H9 (cell line): Measurements from ENCODE around the gene GRIPAP1. TPM values are rescaled to one million over a fixed set of nuclear protein-coding genes. Genes with fewer than 3 reads are reported as not detected.

Source experiments
- DNase-seq: peaks from one replicate; pipeline ENCODE4 v3.0.0-alpha.2; 2017
- H2AFZ ChIP-seq: one replicate; pipeline ENCODE4 v1.6.1; 2013; ENCODE audit warnings: mild to moderate bottlenecking, low read length, control low read depth, moderate library complexity
- H2AK5ac ChIP-seq: 2 replicates; pipeline ENCODE4 v1.6.1; 2013; ENCODE audit warnings: low read length, control low read depth, mixed read lengths; ENCODE audit not compliant: insufficient read length
- H2BK120ac ChIP-seq: one replicate; pipeline ENCODE4 v1.6.1; 2013; ENCODE audit warnings: low read depth, mild to moderate bottlenecking, low read length, control low read depth, inconsistent platforms; ENCODE audit not compliant: poor library complexity, severe bottlenecking
- H2BK12ac ChIP-seq: 2 replicates; pipeline ENCODE4 v1.6.1; 2013; ENCODE audit warnings: low read length, control low read depth, mixed read lengths, low read depth; ENCODE audit not compliant: insufficient read length
- H2BK15ac ChIP-seq: 2 replicates; pipeline ENCODE4 v1.6.1; 2013; ENCODE audit warnings: low read depth, low read length, control low read depth
- H2BK20ac ChIP-seq: one replicate; pipeline ENCODE4 v1.6.1; 2013; ENCODE audit warnings: low read depth, mild to moderate bottlenecking, low read length, control low read depth, inconsistent platforms; ENCODE audit not compliant: poor library complexity, severe bottlenecking
- H2BK5ac ChIP-seq: 2 replicates; pipeline ENCODE4 v1.6.1; 2013; ENCODE audit warnings: low read length, control low read depth, mixed read lengths; ENCODE audit not compliant: insufficient read length
- H3K14ac ChIP-seq: 2 replicates; pipeline ENCODE4 v1.6.1; 2013; ENCODE audit warnings: low read length, control low read depth; ENCODE audit not compliant: insufficient read depth
- H3K18ac ChIP-seq: 2 replicates; pipeline ENCODE4 v1.6.1; 2013; ENCODE audit warnings: low read depth, mild to moderate bottlenecking, mixed read lengths, low read length, control low read depth; ENCODE audit not compliant: insufficient read length
- H3K23ac ChIP-seq: 2 replicates; pipeline ENCODE4 v1.6.1; 2013; ENCODE audit warnings: low read length, control low read depth, mixed read lengths, low read depth; ENCODE audit not compliant: insufficient read length
- H3K23me2 ChIP-seq: 2 replicates; pipeline ENCODE4 v1.6.1; 2013; ENCODE audit warnings: low read depth, mild to moderate bottlenecking, mixed read lengths, low read length, control low read depth; ENCODE audit not compliant: insufficient read length, poor library complexity, severe bottlenecking
- H3K27ac ChIP-seq: 2 replicates; pipeline ENCODE4 v1.5.1; 2013; ENCODE audit warnings: low read length, control low read depth, mixed read lengths, low read depth; ENCODE audit not compliant: insufficient read length
- H3K27me3 ChIP-seq: 2 replicates; pipeline ENCODE4 v1.6.1; 2013; ENCODE audit warnings: low read length, control low read depth, inconsistent platforms; ENCODE audit not compliant: insufficient read depth
- H3K4ac ChIP-seq: 2 replicates; pipeline ENCODE4 v1.6.1; 2013; ENCODE audit warnings: low read depth, mild to moderate bottlenecking, control low read depth, inconsistent platforms, low read length, moderate library complexity
- H3K4me1 ChIP-seq: 2 replicates; pipeline ENCODE4 v1.6.1; 2013; ENCODE audit warnings: low read length, control low read depth, inconsistent platforms; ENCODE audit not compliant: insufficient read depth
- H3K4me2 ChIP-seq: 2 replicates; pipeline ENCODE4 v1.6.1; 2013; ENCODE audit warnings: low read length, control low read depth, mixed read lengths; ENCODE audit not compliant: insufficient read length, insufficient read depth
- H3K56ac ChIP-seq: 2 replicates; pipeline ENCODE4 v1.6.1; 2013; ENCODE audit warnings: low read depth, mild to moderate bottlenecking, mixed read lengths, low read length, control low read depth; ENCODE audit not compliant: insufficient read length
- H3K79me1 ChIP-seq: 2 replicates; pipeline ENCODE4 v1.6.1; 2013; ENCODE audit warnings: low read depth, mild to moderate bottlenecking, moderate library complexity, low read length, control low read depth, inconsistent platforms; ENCODE audit not compliant: insufficient read depth, poor library complexity, severe bottlenecking
- H3K79me2 ChIP-seq: 2 replicates; pipeline ENCODE4 v1.6.1; 2013; ENCODE audit warnings: low read length, control low read depth, inconsistent platforms; ENCODE audit not compliant: insufficient read depth
- H3K9ac ChIP-seq: 2 replicates; pipeline ENCODE4 v1.6.1; 2013; ENCODE audit warnings: low read length, control low read depth, mixed read lengths; ENCODE audit not compliant: insufficient read length; ENCODE audit errors: extremely low read depth
- H3K9me3 ChIP-seq: one replicate; pipeline ENCODE4 v1.6.1; 2013; ENCODE audit warnings: low read depth, low read length, inconsistent platforms; ENCODE audit not compliant: control insufficient read depth
- H3T11ph ChIP-seq: one replicate; pipeline ENCODE4 v1.6.1; 2013; ENCODE audit warnings: mild to moderate bottlenecking, low read length, control low read depth, inconsistent platforms
- H4K20me1 ChIP-seq: one replicate; pipeline ENCODE4 v1.6.1; 2013; ENCODE audit not compliant: control insufficient read depth, insufficient read length, insufficient read depth
- H4K5ac ChIP-seq: 2 replicates; pipeline ENCODE4 v1.6.1; 2013; ENCODE audit warnings: low read depth, mild to moderate bottlenecking, mixed read lengths, low read length, control low read depth; ENCODE audit not compliant: insufficient read length
- H4K8ac ChIP-seq: replicated peaks from 2 replicates; pipeline ENCODE4 v1.6.1; 2013; ENCODE audit warnings: low read length, control low read depth, mixed read lengths, low read depth; ENCODE audit not compliant: insufficient read length
- H4K91ac ChIP-seq: 2 replicates; pipeline ENCODE4 v1.6.1; 2013; ENCODE audit warnings: low read depth, mild to moderate bottlenecking, moderate library complexity, mixed read lengths, low read length, control low read depth; ENCODE audit not compliant: insufficient read length
- H3K27ac Mint-ChIP-seq, 3 experiments: 2 replicates in 2 of 3; 3 replicates in 1 of 3; pipeline ENCODE4 v1.8.0; 2020 to 2021; ENCODE audit warnings: mixed read lengths in 3 of 3, mild to moderate bottlenecking in 1 of 3, moderate library complexity in 1 of 3
- H3K27me3 Mint-ChIP-seq: 2 replicates; pipeline ENCODE4 v1.8.0; 2021; ENCODE audit warnings: low read depth, mild to moderate bottlenecking, moderate library complexity, mixed read lengths
- H3K36me3 Mint-ChIP-seq, 3 experiments: 2 replicates in 2 of 3; 3 replicates in 1 of 3; pipeline ENCODE4 v1.8.0; 2020 to 2021; ENCODE audit warnings: low read depth in 3 of 3, mixed read lengths in 3 of 3; ENCODE audit not compliant: insufficient read depth in 1 of 3
- H3K4me1 Mint-ChIP-seq, 2 experiments: 2 replicates each; pipeline ENCODE4 v1.8.0; 2020; ENCODE audit warnings: mixed read lengths in 2 of 2
- H3K4me3 Mint-ChIP-seq, 2 experiments: 2 replicates in 1 of 2; 3 replicates in 1 of 2; pipeline ENCODE4 v1.8.0; 2020 to 2021; ENCODE audit warnings: mild to moderate bottlenecking in 2 of 2, mixed read lengths in 2 of 2, moderate library complexity in 1 of 2
- H3K9me3 Mint-ChIP-seq, 2 experiments: 2 replicates in 1 of 2; 3 replicates in 1 of 2; pipeline ENCODE4 v1.8.0; 2020; ENCODE audit warnings: mild to moderate bottlenecking in 2 of 2, mixed read lengths in 2 of 2, moderate library complexity in 1 of 2
- WGBS: extraction: QIAGEN DNeasy Blood & Tissue Kit; methylation state at CpG from one replicate; pipeline ENCODE4 v1.1.7; 2013; ENCODE audit warnings: missing lambda C conversion rate, low lambda C conversion rate, mixed read lengths; ENCODE audit not compliant: insufficient read length; ENCODE audit errors: extremely low coverage; 5-methylcytosine and 5-hydroxymethylcytosine counted together
- total RNA-seq: library from RNA; stranded (reverse); gene quantifications from 2 replicates; pipeline ENCODE4 v1.2.1, GENCODE V29; 2021
- TF ChIP-seq, protein P1 (sequence below): fragments of 200-600 bp; sonication (generic); conservative IDR thresholded peaks from 3 replicates; pipeline ENCODE4 v1.8.0; 2021; ENCODE audit warnings: antibody characterized with exemption, mild to moderate bottlenecking

The GRIPAP1 gene
- total RNA-seq, 1 experiment from 2014 or later = 71.8 TPM

DNA sequence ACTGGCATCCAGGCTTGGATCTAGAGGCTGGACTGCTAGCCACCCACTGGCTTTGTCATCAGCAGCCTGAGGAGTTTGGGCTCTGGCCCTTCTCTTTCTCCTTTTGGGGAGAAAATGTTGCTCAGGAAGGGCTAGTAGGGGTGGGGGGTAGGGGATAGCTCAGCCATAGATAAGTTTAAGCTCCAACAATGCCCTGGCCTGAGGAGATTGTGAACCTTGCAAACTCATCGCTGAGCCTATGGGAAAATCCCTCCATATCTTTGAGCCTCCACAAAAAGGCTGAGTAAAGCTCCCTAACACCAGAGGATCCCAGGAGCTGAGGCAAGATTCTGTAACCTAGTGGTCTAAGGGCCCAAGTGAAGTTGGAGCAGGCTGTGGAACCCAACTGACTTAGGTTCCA is 53.5 kb downstream of the GRIPAP1 start:
- H4K20me1 ChIP-seq = no peaks in the 10 kb centered on the region
- no peaks in the 10 kb centered on the region for H3K27me3 ChIP-seq
- H3K56ac ChIP-seq = no peak overlapping the region
- no peak overlapping the region for H4K91ac ChIP-seq
- Mint-ChIP-seq H3K4me1 (peaks cover 0 to 2% of the 10 kb centered on the region in 2 experiments; a peak in 2 of 4 replicates), H3K27me3 (no peaks in the 10 kb centered on the region), H3K4me3 (no peak overlapping the region), H3K36me3 (peaks cover 3 to 34% (median 10%) of the 10 kb centered on the region in 3 experiments; a peak in 6 of 7 replicates), H3K27ac (no peak overlapping the region), H3K9me3 (peaks cover 51 to 63% of the 10 kb centered on the region in 2 experiments)
- H2BK20ac ChIP-seq = no peak overlapping the region
- H2AK5ac ChIP-seq = no peak overlapping the region
- H3K9ac ChIP-seq = no peak overlapping the region
- no peak overlapping the region for H4K5ac ChIP-seq
- no CpG with 5 or more reads among the region's 1 CpG for WGBS
- H3K23me2 ChIP-seq = no peaks in the 10 kb centered on the region
- H3K79me1 ChIP-seq = peaks cover under 1% of the 10 kb centered on the region
- no peak overlapping the region for H2BK120ac ChIP-seq
- no peak overlapping the region for H3K4me2 ChIP-seq
- H3K79me2 ChIP-seq = peaks cover 11% of the 10 kb centered on the region; the same call in 1 of the 2 replicates
- no peak overlapping the region for H2BK5ac ChIP-seq
- H3K23ac ChIP-seq = no peak overlapping the region
- no peak overlapping the region for H2BK15ac ChIP-seq
- H3K4ac ChIP-seq = no peak overlapping the region
- no peak overlapping the region for H3K14ac ChIP-seq
- no peak for DNase-seq
- TF ChIP-seq, protein P1, sequence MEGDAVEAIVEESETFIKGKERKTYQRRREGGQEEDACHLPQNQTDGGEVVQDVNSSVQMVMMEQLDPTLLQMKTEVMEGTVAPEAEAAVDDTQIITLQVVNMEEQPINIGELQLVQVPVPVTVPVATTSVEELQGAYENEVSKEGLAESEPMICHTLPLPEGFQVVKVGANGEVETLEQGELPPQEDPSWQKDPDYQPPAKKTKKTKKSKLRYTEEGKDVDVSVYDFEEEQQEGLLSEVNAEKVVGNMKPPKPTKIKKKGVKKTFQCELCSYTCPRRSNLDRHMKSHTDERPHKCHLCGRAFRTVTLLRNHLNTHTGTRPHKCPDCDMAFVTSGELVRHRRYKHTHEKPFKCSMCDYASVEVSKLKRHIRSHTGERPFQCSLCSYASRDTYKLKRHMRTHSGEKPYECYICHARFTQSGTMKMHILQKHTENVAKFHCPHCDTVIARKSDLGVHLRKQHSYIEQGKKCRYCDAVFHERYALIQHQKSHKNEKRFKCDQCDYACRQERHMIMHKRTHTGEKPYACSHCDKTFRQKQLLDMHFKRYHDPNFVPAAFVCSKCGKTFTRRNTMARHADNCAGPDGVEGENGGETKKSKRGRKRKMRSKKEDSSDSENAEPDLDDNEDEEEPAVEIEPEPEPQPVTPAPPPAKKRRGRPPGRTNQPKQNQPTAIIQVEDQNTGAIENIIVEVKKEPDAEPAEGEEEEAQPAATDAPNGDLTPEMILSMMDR = no peak
- H3K9me3 ChIP-seq = no peaks in the 10 kb centered on the region
- H3T11ph ChIP-seq = no peak overlapping the region
- H3K18ac ChIP-seq = no peak overlapping the region
- no peak overlapping the region for H4K8ac ChIP-seq
- no peaks in the 10 kb centered on the region for H3K4me1 ChIP-seq
- H2BK12ac ChIP-seq = no peak overlapping the region
- no peak overlapping the region for H2AFZ ChIP-seq
- no peak overlapping the region for H3K27ac ChIP-seq
